ENCODE results near the gene ARHGEF16. TPM values are rescaled to one million over a fixed set of nuclear protein-coding genes. Genes with fewer than 3 reads are reported as not detected.
A peak's percentile ranks its signal among the peaks of the same experiment; 100 is the strongest.

ARHGEF16 gene
- total RNA-seq, 1 donor from 2014 or later, result 4.1 TPM

DNA sequence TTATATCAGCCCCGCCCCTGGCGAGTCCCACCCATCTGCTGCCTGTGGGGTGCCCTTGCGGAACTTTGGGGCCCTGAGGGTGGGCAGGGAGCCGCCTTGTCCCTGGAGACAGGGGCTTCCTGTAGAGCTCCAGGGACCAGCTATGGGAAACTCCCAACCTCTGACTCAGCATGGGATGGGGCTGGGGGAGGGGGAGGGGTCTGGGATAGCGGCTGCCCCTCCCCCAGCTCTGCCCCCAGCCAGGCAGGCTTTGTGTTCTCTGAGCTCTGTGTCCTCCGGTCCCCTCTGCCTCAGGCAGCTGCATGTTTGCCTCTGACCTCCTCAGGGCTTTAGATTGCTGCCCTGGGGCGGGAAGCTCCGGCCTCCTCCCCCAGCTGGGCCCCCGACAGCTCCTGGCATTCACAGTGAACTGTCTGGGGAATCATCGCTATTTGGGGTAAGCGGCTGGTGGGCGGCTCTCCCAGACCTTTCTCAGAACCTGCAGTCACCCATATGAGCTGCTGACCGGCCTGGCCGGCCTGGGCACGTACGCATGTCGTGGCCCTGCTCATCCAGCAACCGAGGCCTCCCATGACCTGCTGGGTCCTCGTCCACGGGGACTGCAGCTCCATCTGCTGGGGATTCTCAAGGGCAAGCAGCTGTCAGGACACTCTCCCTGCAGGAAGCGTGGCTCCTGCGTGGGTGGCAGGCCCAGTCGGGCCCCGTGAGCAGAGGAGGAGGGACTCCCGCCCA is 17.1 kb downstream of the ARHGEF16 start:
- Mint-ChIP-seq H3K27me3 (ENCODE audit: low read depth, unreplicated experiment) (peaks cover 4% of the 10 kb centered on the region), H3K4me3 (ENCODE audit: unreplicated experiment) (no peak overlapping the region), H3K27ac (ENCODE audit: unreplicated experiment) (peak overlapping the region; percentile 47), H3K36me3 (ENCODE audit: low read depth, unreplicated experiment) (no peaks in the 10 kb centered on the region), H3K4me1 (ENCODE audit: low read depth, unreplicated experiment) (peaks cover 9% of the 10 kb centered on the region), H3K9me3 (ENCODE audit: unreplicated experiment) (no peaks in the 10 kb centered on the region)
- H3K9me3 ChIP-seq (ENCODE audit: insufficient read depth, low read depth, low read length), result no peaks in the 10 kb centered on the region
- H3K27ac ChIP-seq (ENCODE audit: low read depth, low read length), result peak overlapping the region; percentile 35
- no peak for FAIRE-seq
- no peak for TF ChIP-seq EZH2 (IDR thresholded peaks at IDR 0.05; ENCODE audit: insufficient read depth, low read length)
- TF ChIP-seq, protein P1, sequence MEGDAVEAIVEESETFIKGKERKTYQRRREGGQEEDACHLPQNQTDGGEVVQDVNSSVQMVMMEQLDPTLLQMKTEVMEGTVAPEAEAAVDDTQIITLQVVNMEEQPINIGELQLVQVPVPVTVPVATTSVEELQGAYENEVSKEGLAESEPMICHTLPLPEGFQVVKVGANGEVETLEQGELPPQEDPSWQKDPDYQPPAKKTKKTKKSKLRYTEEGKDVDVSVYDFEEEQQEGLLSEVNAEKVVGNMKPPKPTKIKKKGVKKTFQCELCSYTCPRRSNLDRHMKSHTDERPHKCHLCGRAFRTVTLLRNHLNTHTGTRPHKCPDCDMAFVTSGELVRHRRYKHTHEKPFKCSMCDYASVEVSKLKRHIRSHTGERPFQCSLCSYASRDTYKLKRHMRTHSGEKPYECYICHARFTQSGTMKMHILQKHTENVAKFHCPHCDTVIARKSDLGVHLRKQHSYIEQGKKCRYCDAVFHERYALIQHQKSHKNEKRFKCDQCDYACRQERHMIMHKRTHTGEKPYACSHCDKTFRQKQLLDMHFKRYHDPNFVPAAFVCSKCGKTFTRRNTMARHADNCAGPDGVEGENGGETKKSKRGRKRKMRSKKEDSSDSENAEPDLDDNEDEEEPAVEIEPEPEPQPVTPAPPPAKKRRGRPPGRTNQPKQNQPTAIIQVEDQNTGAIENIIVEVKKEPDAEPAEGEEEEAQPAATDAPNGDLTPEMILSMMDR (IDR thresholded peaks at IDR 0.05; ENCODE audit: insufficient read depth, low read depth, low read length), result peak; percentile 18
- H3K4me1 ChIP-seq (ENCODE audit: insufficient read depth, low read length), result peaks cover 34% of the 10 kb centered on the region
- H3K9ac ChIP-seq (ENCODE audit: low read length), result peak overlapping the region; percentile 37
- peak overlapping the region; percentile 73 for H3K4me2 ChIP-seq (ENCODE audit: low read length)
- H3K79me2 ChIP-seq (ENCODE audit: insufficient read depth, low read length), result no peaks in the 10 kb centered on the region
- H2AFZ ChIP-seq (ENCODE audit: low read depth, low read length), result peak overlapping the region; percentile 55
- H4K20me1 ChIP-seq (ENCODE audit: insufficient read depth, low read length), result no peaks in the 10 kb centered on the region
- no peaks in the 10 kb centered on the region for H3K36me3 ChIP-seq (ENCODE audit: insufficient read depth, low read length)
- no peaks in the 10 kb centered on the region for H3K27me3 ChIP-seq (ENCODE audit: insufficient read depth, low read length)
- DNase-seq (ENCODE audit: low read depth), result peak; percentile 36
- no peak overlapping the region for H3K4me3 ChIP-seq (ENCODE audit: insufficient read depth, low read depth, low read length)

DNA sequence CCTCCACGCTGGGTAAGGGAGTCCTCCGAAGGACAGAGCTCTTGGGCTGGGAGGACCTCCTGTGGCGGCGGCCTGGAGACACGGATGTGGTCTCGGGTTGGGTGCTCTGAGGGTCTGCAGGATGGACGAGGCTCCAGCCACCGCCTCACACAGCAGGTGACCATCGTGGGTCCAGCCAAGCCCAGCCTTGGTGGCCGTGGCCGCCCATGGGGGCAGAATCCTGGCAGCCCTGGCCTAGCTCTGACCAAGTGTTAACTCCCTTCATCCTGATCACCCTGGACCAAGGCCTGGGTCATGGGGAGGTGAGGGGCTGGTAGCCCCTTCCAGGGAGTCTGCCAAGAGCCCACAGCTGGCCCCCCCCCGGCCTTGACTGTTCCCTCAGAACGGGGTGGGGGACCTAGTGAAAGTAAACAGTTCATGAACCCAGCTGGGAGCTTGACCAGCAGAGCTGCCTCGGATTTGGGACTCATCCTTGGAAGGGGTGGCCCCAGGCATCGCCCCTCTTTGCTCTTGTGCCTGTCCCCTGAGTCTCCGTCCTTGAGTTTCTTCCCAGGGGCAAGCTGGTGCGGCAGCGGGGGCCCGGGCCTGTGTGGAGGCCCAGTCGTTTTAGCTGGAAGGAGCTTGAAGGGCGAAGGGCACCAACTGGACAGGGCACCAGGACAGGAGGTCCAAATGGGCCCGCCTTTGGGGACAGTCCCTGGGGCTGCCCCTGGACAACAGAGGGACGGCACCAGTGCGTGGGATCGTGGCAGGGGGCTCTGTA is 17.8 kb downstream of the ARHGEF16 start:
- TF ChIP-seq, protein P1 (IDR thresholded peaks at IDR 0.05; ENCODE audit: insufficient read depth, low read depth, low read length), result no peak
- TF ChIP-seq EZH2 (IDR thresholded peaks at IDR 0.05; ENCODE audit: insufficient read depth, low read length), result no peak
- peak overlapping the region; percentile 37 for H3K9ac ChIP-seq (ENCODE audit: low read length)
- no peaks in the 10 kb centered on the region for H3K36me3 Mint-ChIP-seq (ENCODE audit: low read depth, unreplicated experiment)
- no peak overlapping the region for H2AFZ ChIP-seq (ENCODE audit: low read depth, low read length)
- no peaks in the 10 kb centered on the region for H3K36me3 ChIP-seq (ENCODE audit: insufficient read depth, low read length)
- H3K27ac Mint-ChIP-seq (ENCODE audit: unreplicated experiment), result no peak overlapping the region
- DNase-seq (ENCODE audit: low read depth) (no peak), FAIRE-seq (no peak)
- H3K4me2 ChIP-seq (ENCODE audit: low read length), result peak overlapping the region; percentile 73
- H3K4me3 ChIP-seq (ENCODE audit: insufficient read depth, low read depth, low read length), result no peak overlapping the region
- H3K27me3 ChIP-seq (ENCODE audit: insufficient read depth, low read length), result no peaks in the 10 kb centered on the region
- H3K79me2 ChIP-seq (ENCODE audit: insufficient read depth, low read length), result no peaks in the 10 kb centered on the region
- H3K27ac ChIP-seq (ENCODE audit: low read depth, low read length), result no peak overlapping the region
- no peaks in the 10 kb centered on the region for H3K9me3 ChIP-seq (ENCODE audit: insufficient read depth, low read depth, low read length)
- H3K4me1 ChIP-seq (ENCODE audit: insufficient read depth, low read length), result peaks cover 34% of the 10 kb centered on the region
- H3K27me3 Mint-ChIP-seq (ENCODE audit: low read depth, unreplicated experiment), result peaks cover 4% of the 10 kb centered on the region
- no peaks in the 10 kb centered on the region for H4K20me1 ChIP-seq (ENCODE audit: insufficient read depth, low read length)
- H3K4me3 Mint-ChIP-seq (ENCODE audit: unreplicated experiment), result no peak overlapping the region
- H3K4me1 Mint-ChIP-seq (ENCODE audit: low read depth, unreplicated experiment), result peaks cover 9% of the 10 kb centered on the region
- no peaks in the 10 kb centered on the region for H3K9me3 Mint-ChIP-seq (ENCODE audit: unreplicated experiment)
